GOT3 (cell line): ENCODE data around the gene TSHZ3.

Experiments
- DNase-seq: peaks from one replicate; lab custom pipeline; 2025; ENCODE audit warnings: mixed read lengths; lab: John Stamatoyannopoulos, UW

The TSHZ3 gene

GRCh38 chr19:31261019-31261602, 88.1 kb downstream of the TSHZ3 start:
- DNase-seq, result no peak

- DNase-seq, result no peak
Observed at GRCh38 chr19:31260171-31260933, 88.9 kb downstream of the TSHZ3 start.

GRCh38 chr19:31258211-31259052, 90.8 kb downstream of the TSHZ3 start:
- DNase-seq, result no peak

- no peak for DNase-seq
Observed at GRCh38 chr19:31257426-31258130, 91.7 kb downstream of the TSHZ3 start.

- DNase-seq, result no peak
Observed at GRCh38 chr19:31257025-31257424, 92.2 kb downstream of the TSHZ3 start.

GRCh38 chr19:31256593-31256960, 92.7 kb downstream of the TSHZ3 start:
- no peak for DNase-seq

- no peak for DNase-seq
Observed at GRCh38 chr19:31255831-31256592, 93.2 kb downstream of the TSHZ3 start.

GRCh38 chr19:31255174-31255799, 93.9 kb downstream of the TSHZ3 start:
- DNase-seq, result no peak

GRCh38 chr19:31254611-31255010, 94.6 kb downstream of the TSHZ3 start:
- no peak for DNase-seq

- no peak for DNase-seq
Observed at GRCh38 chr19:31254180-31254551, 95.1 kb downstream of the TSHZ3 start.

- no peak for DNase-seq
Observed at GRCh38 chr19:31253526-31254179, 95.6 kb downstream of the TSHZ3 start.

- no peak for DNase-seq
Observed at GRCh38 chr19:31252441-31252840, 96.8 kb downstream of the TSHZ3 start.

GRCh38 chr19:31249217-31249616, 100.0 kb downstream of the TSHZ3 start:
- no peak for DNase-seq

GRCh38 chr19:31235806-31236205, 113.4 kb downstream of the TSHZ3 start:
- DNase-seq, result no peak

GRCh38 chr19:31233295-31233800, 115.9 kb downstream of the TSHZ3 start:
- DNase-seq, result no peak

GRCh38 chr19:31232871-31233270, 116.4 kb downstream of the TSHZ3 start:
- DNase-seq, result no peak

GRCh38 chr19:31232180-31232579, 117.1 kb downstream of the TSHZ3 start:
- DNase-seq, result no peak

- DNase-seq, result no peak
Observed at GRCh38 chr19:31231237-31231636, 118.0 kb downstream of the TSHZ3 start.

- DNase-seq, result no peak
Observed at GRCh38 chr19:31226151-31226935, 122.9 kb downstream of the TSHZ3 start.
